ENCODE measurements around the gene ADAM10. TPM values are rescaled to one million over a fixed set of nuclear protein-coding genes. Genes with fewer than 3 reads are reported as not detected.

Gene ADAM10
- total RNA-seq, 1 experiment from 2014 or later, result 159 TPM

DNA sequence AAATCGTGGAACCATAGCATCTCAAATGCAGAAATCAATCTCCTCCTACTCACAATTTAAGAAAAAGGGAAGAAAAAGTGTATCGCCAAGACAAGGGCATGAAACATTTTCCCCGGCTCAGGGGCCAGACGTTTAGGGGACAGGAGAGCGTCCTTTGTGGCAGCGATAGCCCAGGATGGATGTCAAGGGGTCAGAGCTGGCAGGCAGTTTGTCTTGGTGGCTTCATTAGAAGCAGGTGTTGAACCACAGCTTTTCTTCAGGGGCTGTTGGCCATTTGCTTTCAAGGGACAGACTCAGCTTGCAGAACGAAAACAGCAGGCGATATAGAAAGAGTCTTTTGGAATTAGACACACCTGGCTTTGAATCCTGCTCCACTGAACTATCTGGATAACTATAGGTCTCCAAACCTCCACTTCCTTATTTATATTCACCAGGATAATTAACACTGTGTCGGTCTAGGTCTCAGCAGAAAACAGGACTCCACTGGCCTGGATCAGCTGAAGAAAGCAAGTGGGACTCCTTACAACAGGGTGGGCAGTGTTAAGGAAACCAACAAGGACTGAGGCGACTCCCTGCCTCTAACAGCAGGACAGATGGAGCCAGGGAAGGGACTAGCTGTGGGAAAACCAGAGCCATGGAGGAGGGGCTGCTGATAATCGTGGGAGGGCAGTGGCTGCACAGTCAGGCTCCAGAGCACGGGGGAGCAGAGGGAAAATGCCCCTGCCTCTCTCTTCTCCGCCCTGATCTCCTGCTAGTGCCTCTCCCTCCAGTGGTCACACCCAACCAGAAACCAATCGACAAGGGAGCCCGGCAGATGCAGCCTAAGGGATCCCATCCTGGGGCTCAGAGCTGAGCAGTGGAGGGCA is 194.1 kb downstream of the ADAM10 start:
- no peaks in the 10 kb centered on the region for H3K4me1 ChIP-seq (ENCODE audit: insufficient read depth, low read length)
- H2BK120ac ChIP-seq (ENCODE audit: low read depth, low read length, poor library complexity, severe bottlenecking), result no peak overlapping the region
- H3K23ac ChIP-seq (ENCODE audit: insufficient read length, low read depth, low read length), result no peak overlapping the region
- no peaks in the 10 kb centered on the region for H3K23me2 ChIP-seq (ENCODE audit: insufficient read length, low read depth, low read length, poor library complexity, severe bottlenecking)
- no peak overlapping the region for H3T11ph ChIP-seq (ENCODE audit: low read length)
- no peak overlapping the region for H2BK20ac ChIP-seq (ENCODE audit: low read depth, low read length, poor library complexity, severe bottlenecking)
- H3K27me3 Mint-ChIP-seq (ENCODE audit: low read depth), result peaks cover 7% of the 10 kb centered on the region; the same call in 1 of the 2 replicates
- no peak overlapping the region for H3K27ac ChIP-seq (ENCODE audit: insufficient read length, low read depth, low read length)
- H2BK5ac ChIP-seq (ENCODE audit: insufficient read length, low read length), result no peak overlapping the region
- H4K91ac ChIP-seq (ENCODE audit: insufficient read length, low read depth, low read length), result no peak overlapping the region
- H3K36me3 Mint-ChIP-seq (ENCODE audit: insufficient read depth in 1 of 3, low read depth in 3 of 3), result peaks cover 0 to 15% (median 6%) of the 10 kb centered on the region in 3 experiments; a peak in 3 of 7 replicates
- no peaks in the 10 kb centered on the region for H3K27me3 ChIP-seq (ENCODE audit: insufficient read depth, low read length)
- H4K20me1 ChIP-seq (ENCODE audit: control insufficient read depth, insufficient read depth, insufficient read length), result no peaks in the 10 kb centered on the region
- H3K27ac Mint-ChIP-seq, result no peak overlapping the region
- H4K5ac ChIP-seq (ENCODE audit: insufficient read length, low read depth, low read length), result no peak overlapping the region
- H2AFZ ChIP-seq (ENCODE audit: low read length), result no peak overlapping the region
- H3K4ac ChIP-seq (ENCODE audit: low read depth, low read length), result no peak overlapping the region
- H2AK5ac ChIP-seq (ENCODE audit: insufficient read length, low read length), result no peak overlapping the region
- H2BK12ac ChIP-seq (ENCODE audit: insufficient read length, low read depth, low read length), result no peak overlapping the region
- no peaks in the 10 kb centered on the region for H3K79me2 ChIP-seq (ENCODE audit: insufficient read depth, low read length)
- no peak overlapping the region for H4K8ac ChIP-seq (replicated peaks; ENCODE audit: insufficient read length, low read depth, low read length)
- no CpG with 5 or more reads among the region's 15 CpGs for WGBS (ENCODE audit: extremely low coverage, insufficient read length, low lambda C conversion rate)
- H3K4me1 Mint-ChIP-seq, result peaks cover 27 to 34% of the 10 kb centered on the region in 2 experiments
- TF ChIP-seq, protein P1, sequence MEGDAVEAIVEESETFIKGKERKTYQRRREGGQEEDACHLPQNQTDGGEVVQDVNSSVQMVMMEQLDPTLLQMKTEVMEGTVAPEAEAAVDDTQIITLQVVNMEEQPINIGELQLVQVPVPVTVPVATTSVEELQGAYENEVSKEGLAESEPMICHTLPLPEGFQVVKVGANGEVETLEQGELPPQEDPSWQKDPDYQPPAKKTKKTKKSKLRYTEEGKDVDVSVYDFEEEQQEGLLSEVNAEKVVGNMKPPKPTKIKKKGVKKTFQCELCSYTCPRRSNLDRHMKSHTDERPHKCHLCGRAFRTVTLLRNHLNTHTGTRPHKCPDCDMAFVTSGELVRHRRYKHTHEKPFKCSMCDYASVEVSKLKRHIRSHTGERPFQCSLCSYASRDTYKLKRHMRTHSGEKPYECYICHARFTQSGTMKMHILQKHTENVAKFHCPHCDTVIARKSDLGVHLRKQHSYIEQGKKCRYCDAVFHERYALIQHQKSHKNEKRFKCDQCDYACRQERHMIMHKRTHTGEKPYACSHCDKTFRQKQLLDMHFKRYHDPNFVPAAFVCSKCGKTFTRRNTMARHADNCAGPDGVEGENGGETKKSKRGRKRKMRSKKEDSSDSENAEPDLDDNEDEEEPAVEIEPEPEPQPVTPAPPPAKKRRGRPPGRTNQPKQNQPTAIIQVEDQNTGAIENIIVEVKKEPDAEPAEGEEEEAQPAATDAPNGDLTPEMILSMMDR (conservative IDR thresholded peaks at IDR 0.05), result no peak; the same call in 2 of the 3 replicates
- no peak overlapping the region for H2BK15ac ChIP-seq (ENCODE audit: low read depth, low read length)
- H3K14ac ChIP-seq (ENCODE audit: insufficient read depth, low read length), result no peak overlapping the region
- H3K9ac ChIP-seq (ENCODE audit: extremely low read depth, insufficient read length, low read length), result no peak overlapping the region
- no peak overlapping the region for H3K18ac ChIP-seq (ENCODE audit: insufficient read length, low read depth, low read length)
- H3K9me3 Mint-ChIP-seq, result peaks cover 8 to 15% of the 10 kb centered on the region in 2 experiments; a peak in 3 of 5 replicates
- DNase-seq, result peak; percentile 65
- no peaks in the 10 kb centered on the region for H3K79me1 ChIP-seq (ENCODE audit: insufficient read depth, low read depth, low read length, poor library complexity, severe bottlenecking)
- no peak overlapping the region for H3K4me2 ChIP-seq (ENCODE audit: insufficient read depth, insufficient read length, low read length)
- H3K4me3 Mint-ChIP-seq, result no peak overlapping the region; a peak in 1 of 5 replicates
- H3K56ac ChIP-seq (ENCODE audit: insufficient read length, low read depth, low read length), result no peak overlapping the region
- no peaks in the 10 kb centered on the region for H3K9me3 ChIP-seq (ENCODE audit: control insufficient read depth, low read depth, low read length)

Measured in H9 (cell line).